Ishikawa (cell line): ENCODE results near the gene POLD2.

Experiments used
- CEBPB ChIP-seq: IDR thresholded peaks from 2 replicates; pipeline ENCODE4 v1.6.1; 2012
- EP300 ChIP-seq: IDR thresholded peaks from 2 replicates; pipeline ENCODE4 v1.6.1; 2012; ENCODE audit warnings: borderline replicate concordance
- REST ChIP-seq: IDR thresholded peaks from 2 replicates; pipeline ENCODE4 v1.6.1; 2012; ENCODE audit warnings: low read depth, mild to moderate bottlenecking
- YY1 ChIP-seq: IDR thresholded peaks from 2 replicates; pipeline ENCODE4 v1.6.1; 2012; ENCODE audit warnings: low read depth

DNA sequence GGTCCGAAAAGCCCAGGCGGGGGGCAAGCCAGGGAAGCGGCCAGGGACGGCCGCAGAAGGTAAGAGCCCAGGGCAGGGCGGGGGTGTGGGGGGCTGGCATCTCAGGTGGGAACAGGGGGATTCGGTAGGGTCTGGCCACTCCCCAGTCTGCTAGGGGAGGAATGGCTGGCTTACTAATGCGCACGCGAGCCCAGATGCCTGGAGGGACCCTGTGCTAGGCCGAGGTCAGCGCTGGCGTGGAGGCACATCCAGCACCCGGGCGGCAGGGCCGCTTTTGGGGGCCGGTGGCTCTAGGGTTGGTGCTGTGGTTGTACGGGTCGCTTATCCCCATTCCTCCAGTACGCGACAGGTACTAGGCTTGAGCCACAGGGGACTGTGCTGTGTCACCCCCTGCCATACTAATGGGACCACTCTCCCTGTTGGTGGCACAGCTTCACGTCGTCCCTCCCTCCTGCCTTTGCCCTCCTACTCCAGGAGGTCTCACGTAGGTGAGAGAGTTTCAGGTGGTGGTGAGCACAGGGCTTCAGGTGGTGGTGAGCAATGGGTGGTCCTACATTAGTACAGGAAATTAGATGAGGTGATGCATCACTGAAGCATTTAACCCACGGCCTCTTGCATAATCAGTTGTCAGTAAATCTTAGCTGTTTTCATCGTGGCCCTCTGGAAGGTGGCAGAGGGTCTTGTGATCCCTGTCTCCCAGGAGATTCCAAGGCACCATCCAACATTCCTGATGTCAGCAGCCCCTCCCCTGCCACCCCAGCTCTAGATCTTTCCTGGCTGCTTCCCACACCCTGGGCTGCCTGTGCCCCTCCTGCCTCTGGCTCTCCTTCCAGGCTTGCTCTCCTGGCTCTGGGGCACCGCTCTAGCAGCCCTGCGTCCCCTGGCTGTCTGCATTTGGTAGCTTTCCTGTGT lies 18.2 kb downstream of the POLD2 start:
- no peak for TF ChIP-seq REST
- TF ChIP-seq EP300: no peak
- TF ChIP-seq CEBPB: peak; percentile 63
- no peak for TF ChIP-seq YY1
